GM10266 (cell line): ENCODE measurements around the gene PLCB1.

ENCODE experiments used
- DNase-seq: peaks from one replicate; pipeline ENCODE4 v3.0.0; 2012; ENCODE audit errors: extremely low spot score
- CTCF ChIP-seq: IDR thresholded peaks from 2 replicates; pipeline ENCODE4 v1.5.1; 2012; ENCODE audit warnings: mild to moderate bottlenecking, low read depth; ENCODE audit not compliant: control insufficient read depth, insufficient read depth; ENCODE audit errors: missing control alignments

The PLCB1 gene

GRCh38 chr20:8144282-8145245 is 12.5 kb downstream of the PLCB1 start:
- DNase-seq: no peak

GRCh38 chr20:8145246-8146168 is 13.4 kb downstream of the PLCB1 start:
- no peak for DNase-seq
- no peak for TF ChIP-seq CTCF

More at GRCh38 chr20:8144282-8145245, 12.5 kb downstream of the PLCB1 start:
- no peak for TF ChIP-seq CTCF

GRCh38 chr20:8147476-8147875 is 15.4 kb downstream of the PLCB1 start:
- DNase-seq: no peak
- TF ChIP-seq CTCF: no peak

GRCh38 chr20:8148501-8148900 is 16.4 kb downstream of the PLCB1 start:
- no peak for DNase-seq
- TF ChIP-seq CTCF: no peak

- no peak for TF ChIP-seq CTCF
- DNase-seq: no peak
Observed at GRCh38 chr20:8150591-8150990, 18.5 kb downstream of the PLCB1 start.

- no peak for TF ChIP-seq CTCF
- no peak for DNase-seq
Observed at GRCh38 chr20:8151372-8151771, 19.3 kb downstream of the PLCB1 start.
